OCI-LY1 (cell line): ENCODE data around the gene MYEOV.

Source experiments
- H2AFZ ChIP-seq: fragments of 200-600 bp; sonication (generic), shearing (Covaris generic); 2 replicates; pipeline ENCODE4 v1.6.0; 2014; ENCODE audit warnings: antibody characterized with exemption, mild to moderate bottlenecking, low read length
- H3F3A ChIP-seq: fragments of 200-600 bp; sonication (generic), shearing (Covaris generic); 2 replicates; pipeline ENCODE4 v1.6.0; 2014; ENCODE audit warnings: mild to moderate bottlenecking, antibody characterized with exemption, low read length, moderate library complexity; ENCODE audit not compliant: insufficient read depth
- H3K27ac ChIP-seq: fragments of 200-600 bp; sonication (generic); 2 replicates; pipeline ENCODE4 v1.5.1; 2014; ENCODE audit warnings: low read length, mixed run types, mild to moderate bottlenecking, low read depth; ENCODE audit not compliant: poor library complexity, severe bottlenecking
- H3K27me3 ChIP-seq: fragments of 200-600 bp; sonication (generic); 2 replicates; pipeline ENCODE4 v1.6.0; 2014; ENCODE audit warnings: antibody characterized with exemption, mild to moderate bottlenecking, low read length, moderate library complexity; ENCODE audit not compliant: insufficient read depth
- H3K36me3 ChIP-seq: fragments of 200-600 bp; sonication (generic); 2 replicates; pipeline ENCODE4 v1.6.1; 2014; ENCODE audit warnings: mild to moderate bottlenecking, antibody characterized with exemption, low read length, moderate library complexity, mixed read lengths; ENCODE audit not compliant: insufficient read depth
- H3K4me1 ChIP-seq: fragments of 200-600 bp; sonication (generic); 2 replicates; pipeline ENCODE4 v1.5.1; 2014; ENCODE audit warnings: mild to moderate bottlenecking, low read length, moderate library complexity; ENCODE audit not compliant: insufficient read depth, severe bottlenecking
- H3K4me2 ChIP-seq: fragments of 200-600 bp; sonication (generic), shearing (Covaris generic); 2 replicates; pipeline ENCODE4 v1.6.1; 2014; ENCODE audit warnings: low read length
- H3K4me3 ChIP-seq: fragments of 200-600 bp; sonication (generic); 2 replicates; pipeline ENCODE4 v1.5.1; 2014; ENCODE audit warnings: low read length, low read depth, mild to moderate bottlenecking, mixed read lengths; ENCODE audit not compliant: poor library complexity, severe bottlenecking
- H3K79me2 ChIP-seq: fragments of 200-600 bp; shearing (Covaris generic); 2 replicates; pipeline ENCODE4 v1.6.1; 2016; ENCODE audit warnings: mixed run types, low read length, mixed read lengths; ENCODE audit not compliant: insufficient read depth
- H3K9ac ChIP-seq: fragments of 200-600 bp; sonication (generic), shearing (Covaris generic); 2 replicates; pipeline ENCODE4 v1.6.1; 2014; ENCODE audit warnings: mild to moderate bottlenecking, low read length, mixed read lengths
- H3K9me2 ChIP-seq: fragments of 200-600 bp; sonication (generic), shearing (Covaris generic); 2 replicates; pipeline ENCODE4 v1.6.1; 2014; ENCODE audit warnings: low read depth, mild to moderate bottlenecking, low read length, mixed read lengths
- H3K9me3 ChIP-seq: fragments of 200-600 bp; shearing (Covaris generic); 2 replicates; pipeline ENCODE4 v1.6.1; 2014; ENCODE audit warnings: low read length, mixed read lengths
- H4K20me1 ChIP-seq: fragments of 200-600 bp; sonication (generic), shearing (Covaris generic); 2 replicates; pipeline ENCODE4 v1.6.0; 2016; ENCODE audit warnings: mild to moderate bottlenecking, low read length; ENCODE audit not compliant: insufficient read depth
- EZH2 ChIP-seq: fragments of 200-600 bp; sonication (generic), shearing (Covaris generic); IDR thresholded peaks from 2 replicates; pipeline ENCODE4 v1.8.0; 2017; ENCODE audit warnings: borderline replicate concordance, mixed run types, mild to moderate bottlenecking, antibody characterized with exemption, low read length, moderate library complexity, mixed read lengths
- TF ChIP-seq, protein P1 (sequence below): fragments of 200-600 bp; sonication (generic), shearing (Covaris generic); IDR thresholded peaks from 2 replicates; pipeline ENCODE4 v1.5.1; 2017; ENCODE audit warnings: mild to moderate bottlenecking, antibody characterized with exemption, low read length, moderate library complexity, mixed read lengths

The MYEOV gene

DNA sequence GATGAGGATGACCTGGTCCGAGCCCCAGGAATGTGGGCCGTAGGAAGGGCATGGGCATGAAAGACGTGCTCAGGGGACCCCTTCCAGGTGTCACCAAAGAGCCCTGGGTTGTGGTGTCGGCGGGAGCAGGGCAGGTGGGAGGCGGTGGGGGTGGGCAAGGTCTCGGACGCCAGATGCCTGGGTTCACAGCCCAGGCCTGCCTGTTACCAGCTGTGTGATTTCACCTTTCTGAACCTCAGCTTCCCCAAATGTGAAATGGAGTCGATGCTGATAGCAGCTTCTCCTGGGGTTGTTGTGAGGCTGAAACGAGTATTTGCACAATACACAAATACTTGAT is 42.9 kb upstream of the MYEOV start:
- H3F3A ChIP-seq = no peaks in the 10 kb centered on the region
- no peaks in the 10 kb centered on the region for H3K79me2 ChIP-seq
- no peaks in the 10 kb centered on the region for H3K36me3 ChIP-seq
- no peak overlapping the region for H2AFZ ChIP-seq
- no peak overlapping the region for H3K9ac ChIP-seq
- H3K4me2 ChIP-seq = no peak overlapping the region
- no peaks in the 10 kb centered on the region; the same call in 1 of the 2 replicates for H3K27me3 ChIP-seq
- no peak overlapping the region for H3K4me3 ChIP-seq
- no peaks in the 10 kb centered on the region for H3K9me3 ChIP-seq
- no peaks in the 10 kb centered on the region for H3K4me1 ChIP-seq
- TF ChIP-seq, protein P1, sequence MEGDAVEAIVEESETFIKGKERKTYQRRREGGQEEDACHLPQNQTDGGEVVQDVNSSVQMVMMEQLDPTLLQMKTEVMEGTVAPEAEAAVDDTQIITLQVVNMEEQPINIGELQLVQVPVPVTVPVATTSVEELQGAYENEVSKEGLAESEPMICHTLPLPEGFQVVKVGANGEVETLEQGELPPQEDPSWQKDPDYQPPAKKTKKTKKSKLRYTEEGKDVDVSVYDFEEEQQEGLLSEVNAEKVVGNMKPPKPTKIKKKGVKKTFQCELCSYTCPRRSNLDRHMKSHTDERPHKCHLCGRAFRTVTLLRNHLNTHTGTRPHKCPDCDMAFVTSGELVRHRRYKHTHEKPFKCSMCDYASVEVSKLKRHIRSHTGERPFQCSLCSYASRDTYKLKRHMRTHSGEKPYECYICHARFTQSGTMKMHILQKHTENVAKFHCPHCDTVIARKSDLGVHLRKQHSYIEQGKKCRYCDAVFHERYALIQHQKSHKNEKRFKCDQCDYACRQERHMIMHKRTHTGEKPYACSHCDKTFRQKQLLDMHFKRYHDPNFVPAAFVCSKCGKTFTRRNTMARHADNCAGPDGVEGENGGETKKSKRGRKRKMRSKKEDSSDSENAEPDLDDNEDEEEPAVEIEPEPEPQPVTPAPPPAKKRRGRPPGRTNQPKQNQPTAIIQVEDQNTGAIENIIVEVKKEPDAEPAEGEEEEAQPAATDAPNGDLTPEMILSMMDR = no peak
- TF ChIP-seq EZH2 = no peak
- no peak overlapping the region for H3K27ac ChIP-seq
- no peaks in the 10 kb centered on the region for H3K9me2 ChIP-seq
- no peaks in the 10 kb centered on the region for H4K20me1 ChIP-seq

DNA sequence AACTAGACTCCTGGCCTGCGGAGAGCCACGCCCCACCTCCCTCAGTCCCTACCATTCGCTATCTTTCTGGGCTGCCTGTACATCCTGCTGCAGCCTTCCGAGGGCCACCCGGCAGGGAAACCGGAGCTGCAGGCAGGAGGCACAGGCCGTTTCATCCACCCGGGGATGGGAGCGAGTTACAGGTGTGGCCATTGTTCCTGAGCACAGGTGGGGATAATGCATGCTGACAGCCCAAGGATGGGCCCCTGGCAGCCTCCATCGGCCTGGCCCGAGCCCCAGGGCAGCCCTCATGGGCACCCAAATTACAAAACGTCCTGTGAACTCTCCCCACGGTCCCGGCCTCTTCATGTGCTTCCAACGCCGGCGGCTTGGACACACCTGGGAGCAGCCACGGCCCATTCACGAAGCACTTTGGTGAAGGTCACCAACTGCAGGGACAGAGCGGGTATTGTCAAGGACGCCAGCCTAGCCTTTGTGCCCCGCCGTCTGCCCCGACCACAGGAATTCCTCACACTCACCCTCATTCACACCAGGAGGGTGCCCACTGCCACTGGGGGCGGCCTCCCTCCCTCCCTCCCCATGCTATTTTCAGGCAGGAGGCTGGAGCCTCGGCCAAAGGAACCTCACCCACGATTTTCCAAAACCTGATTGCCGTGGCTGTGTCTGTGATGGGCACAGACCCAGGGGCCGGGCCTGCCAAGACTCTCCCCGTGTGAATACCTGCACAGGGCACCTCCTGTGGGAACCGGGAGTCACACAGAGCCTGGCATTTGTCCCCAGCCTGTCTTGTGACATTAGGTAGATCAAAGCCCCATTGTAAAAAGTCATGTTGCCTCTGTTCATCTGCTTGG is 42.1 kb upstream of the MYEOV start:
- Histone ChIP-seq H3K79me2 (no peaks in the 10 kb centered on the region), H3K36me3 (no peaks in the 10 kb centered on the region), H3K4me3 (no peak overlapping the region), H3F3A (no peaks in the 10 kb centered on the region), H2AFZ (no peak overlapping the region), H3K4me2 (no peak overlapping the region), H3K9me3 (no peaks in the 10 kb centered on the region), H3K27ac (no peak overlapping the region), H3K9ac (no peak overlapping the region), H4K20me1 (no peaks in the 10 kb centered on the region), H3K4me1 (no peaks in the 10 kb centered on the region), H3K9me2 (no peaks in the 10 kb centered on the region), H3K27me3 (no peaks in the 10 kb centered on the region)
- no peak for TF ChIP-seq EZH2
- TF ChIP-seq, protein P1 = no peak

DNA sequence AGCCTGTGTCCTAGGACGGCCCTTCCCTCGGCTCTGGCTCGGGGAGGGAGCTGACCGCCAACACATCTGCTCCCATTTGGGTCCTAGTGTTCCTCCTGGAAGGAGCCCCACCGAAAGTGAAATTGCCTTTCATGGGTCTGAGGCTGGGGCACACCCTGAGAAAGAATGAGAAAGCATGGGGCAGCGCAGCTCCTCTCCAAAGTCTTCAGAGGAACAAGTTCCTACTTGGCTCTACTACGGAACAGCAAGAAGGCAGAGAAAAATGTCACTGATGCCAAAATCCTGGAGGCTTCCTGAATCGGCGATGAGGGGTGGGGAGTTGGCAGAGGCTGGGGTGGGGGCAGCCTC is 41.5 kb upstream of the MYEOV start:
- no peak overlapping the region for H3K27ac ChIP-seq
- no peak for TF ChIP-seq EZH2
- TF ChIP-seq, protein P1 = no peak
- no peaks in the 10 kb centered on the region for H3K27me3 ChIP-seq
- H3K4me3 ChIP-seq = no peak overlapping the region
- H3F3A ChIP-seq = no peaks in the 10 kb centered on the region
- no peak overlapping the region for H3K9ac ChIP-seq
- H3K4me2 ChIP-seq = no peak overlapping the region
- no peaks in the 10 kb centered on the region for H4K20me1 ChIP-seq
- H3K9me2 ChIP-seq = no peaks in the 10 kb centered on the region
- no peaks in the 10 kb centered on the region for H3K9me3 ChIP-seq
- H3K36me3 ChIP-seq = no peaks in the 10 kb centered on the region
- H2AFZ ChIP-seq = no peak overlapping the region
- H3K79me2 ChIP-seq = no peaks in the 10 kb centered on the region
- H3K4me1 ChIP-seq = no peaks in the 10 kb centered on the region
